Measurements from ENCODE around the gene VTI1A.

GRCh38 chr10:112752288-112752687, 305.3 kb downstream of the VTI1A start:
- TF ChIP-seq CTCF (IDR thresholded peaks at IDR 0.05; ENCODE audit: low read length) (no peak), EZH2 (optimal IDR thresholded peaks at IDR 0.05; ENCODE audit: low read depth, low read length) (no peak), EZH2phosphoT487 (IDR thresholded peaks at IDR 0.05; ENCODE audit: low read length) (no peak)
